Measurements from ENCODE around the gene ZDHHC24.
"Not testable (repeated sequence)": the region's sequence is repeated elsewhere in the genome, so short reads cannot be mapped to it uniquely, and the experiment has no call there.

Gene ZDHHC24

DNA sequence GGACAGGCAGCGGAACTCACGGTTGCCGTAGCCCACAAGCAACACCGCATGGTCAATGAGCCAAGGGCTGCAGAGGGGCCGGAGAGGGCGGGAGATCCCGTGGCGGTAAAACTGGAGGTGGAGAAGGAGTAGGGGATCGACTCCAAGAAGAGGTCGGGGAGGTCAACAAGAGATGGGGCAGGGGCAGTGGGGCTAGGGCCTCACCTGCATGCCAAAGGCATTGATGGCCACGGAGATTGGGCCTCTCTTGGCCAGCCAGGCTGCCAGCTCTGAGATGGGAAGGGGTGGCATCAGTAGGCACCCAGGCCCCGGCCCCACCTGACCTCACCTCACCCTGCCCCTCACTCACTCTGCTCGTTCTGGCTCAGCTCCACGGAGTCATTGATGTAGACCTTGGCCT lies 18.7 kb upstream of the ZDHHC24 start:
- DNase-seq, result no peak

GRCh38 chr11:66563832-66564231 lies 18.0 kb upstream of the ZDHHC24 start:
- no peak for DNase-seq

GRCh38 chr11:66562907-66563583 lies 17.2 kb upstream of the ZDHHC24 start:
- no peak for DNase-seq

DNA sequence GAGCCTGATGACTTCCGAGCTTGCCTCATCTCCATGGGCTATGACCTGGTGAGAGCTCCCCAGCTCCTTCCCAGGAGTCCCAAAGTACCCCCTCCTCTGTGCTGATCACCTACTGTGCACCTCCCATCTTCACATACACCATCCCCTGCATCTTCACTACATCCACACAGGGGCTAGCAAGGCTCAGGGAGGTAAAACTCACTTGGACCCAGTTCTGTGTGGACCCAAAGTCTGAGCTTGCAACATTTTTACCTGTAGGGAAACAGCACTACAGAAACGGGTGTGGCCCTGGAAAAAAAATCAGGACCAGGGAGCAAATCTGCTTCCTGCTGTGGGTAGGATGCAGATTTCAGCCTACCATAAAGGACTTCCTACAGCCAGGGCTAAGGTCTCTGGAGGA lies 16.4 kb upstream of the ZDHHC24 start:
- DNase-seq, result no peak

GRCh38 chr11:66561975-66562248 lies 16.1 kb upstream of the ZDHHC24 start:
- DNase-seq, result no peak

GRCh38 chr11:66561178-66561974 lies 15.5 kb upstream of the ZDHHC24 start:
- DNase-seq, result no peak

- no peak for DNase-seq
Measured at GRCh38 chr11:66559866-66560676, 14.2 kb upstream of the ZDHHC24 start.

- no peak for DNase-seq
Measured at GRCh38 chr11:66559142-66559865, 13.5 kb upstream of the ZDHHC24 start.

GRCh38 chr11:66557733-66558326 lies 12.0 kb upstream of the ZDHHC24 start:
- no peak for DNase-seq

- peak in 1 of 2 experiments; percentile 11 for DNase-seq
Measured at GRCh38 chr11:66556086-66556485, 10.2 kb upstream of the ZDHHC24 start.

- DNase-seq, result no peak
Measured at GRCh38 chr11:66555416-66555815, 9.6 kb upstream of the ZDHHC24 start.

DNA sequence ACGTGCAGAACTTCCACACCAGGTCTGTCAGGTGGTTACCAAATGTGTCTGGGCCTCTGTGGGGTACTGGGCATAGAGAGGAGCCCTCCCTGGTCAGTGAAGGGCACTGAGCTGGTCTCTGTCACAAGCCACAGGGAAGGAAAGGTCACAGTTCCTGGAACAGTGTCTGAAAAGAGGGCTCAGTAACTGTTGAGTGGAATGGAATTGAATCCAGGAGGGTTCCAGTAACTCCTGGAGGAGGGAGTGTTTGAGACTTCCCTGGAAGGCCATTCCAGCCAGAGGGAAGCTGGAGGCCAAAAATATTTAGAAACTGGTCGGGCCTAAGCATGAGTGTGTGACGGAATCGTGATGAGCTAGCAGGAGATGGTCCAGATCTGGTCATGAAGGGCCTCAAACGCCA lies 8.8 kb upstream of the ZDHHC24 start:
- no peak for DNase-seq

GRCh38 chr11:66550887-66551286 lies 5.0 kb upstream of the ZDHHC24 start:
- no peak for DNase-seq

- DNase-seq, result no peak
Measured at GRCh38 chr11:66549696-66550095, 3.8 kb upstream of the ZDHHC24 start.

DNA sequence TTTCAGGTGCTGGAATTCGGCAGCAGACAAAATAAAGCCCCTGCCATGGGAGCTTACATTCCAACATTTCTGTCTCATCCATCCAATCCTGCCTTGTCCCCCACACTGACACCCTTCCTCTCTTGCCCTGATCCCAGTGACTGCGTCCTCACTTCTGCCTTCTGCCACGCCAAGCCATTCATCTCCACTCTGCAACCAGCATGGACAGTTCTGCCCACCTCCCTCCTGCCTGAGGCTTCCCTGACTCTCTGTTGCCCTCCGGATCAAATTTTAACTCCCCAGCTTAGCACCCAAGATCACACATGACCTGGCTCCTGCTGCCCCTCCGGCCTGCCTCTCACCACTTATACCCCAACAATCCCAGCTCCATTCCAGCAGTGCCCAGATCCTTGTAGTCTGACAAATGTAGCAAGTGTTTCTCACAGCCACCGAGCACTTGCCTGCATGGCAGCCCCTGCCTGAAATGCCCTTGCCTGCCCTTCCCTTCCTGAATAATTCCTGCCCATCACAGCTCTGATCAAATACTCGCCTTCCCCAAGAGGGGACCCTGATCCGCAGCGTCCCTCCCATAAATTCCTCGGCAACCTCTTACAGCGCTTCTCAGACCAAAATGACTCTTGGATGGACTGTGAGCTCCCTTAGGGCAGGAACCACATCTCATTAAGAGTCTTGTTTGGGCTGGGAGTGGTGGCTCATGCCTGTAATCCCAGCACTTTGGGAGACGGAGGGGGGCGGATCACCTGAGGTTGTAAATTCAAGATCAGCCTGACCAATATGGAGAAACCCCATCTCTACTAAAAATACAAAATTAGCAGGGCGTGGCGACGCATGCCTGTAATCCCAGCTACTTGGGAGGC lies 3.2 kb upstream of the ZDHHC24 start:
- no peak for DNase-seq

DNA sequence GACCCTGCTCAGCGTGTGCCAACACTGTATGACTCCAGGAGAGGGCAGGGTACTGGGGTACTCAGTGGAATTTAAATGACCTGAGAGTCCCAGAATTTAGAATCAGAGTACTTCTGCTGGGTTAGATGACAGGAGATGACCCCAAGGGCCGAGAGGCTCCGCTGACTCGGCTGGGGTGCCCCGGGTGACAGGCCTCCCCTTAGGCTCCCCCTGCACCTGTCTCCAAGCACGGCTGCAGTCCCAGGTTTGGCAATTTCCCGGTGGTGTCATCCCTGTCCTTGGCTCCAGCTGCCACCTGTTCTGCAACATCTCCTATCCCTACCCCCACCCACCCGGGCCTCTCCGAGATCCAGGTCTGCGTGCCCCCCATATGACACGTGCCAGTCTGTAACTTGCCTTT lies 2.2 kb upstream of the ZDHHC24 start:
- no peak for DNase-seq

GRCh38 chr11:66547662-66548009 lies 1.8 kb upstream of the ZDHHC24 start:
- DNase-seq, result no peak

DNA sequence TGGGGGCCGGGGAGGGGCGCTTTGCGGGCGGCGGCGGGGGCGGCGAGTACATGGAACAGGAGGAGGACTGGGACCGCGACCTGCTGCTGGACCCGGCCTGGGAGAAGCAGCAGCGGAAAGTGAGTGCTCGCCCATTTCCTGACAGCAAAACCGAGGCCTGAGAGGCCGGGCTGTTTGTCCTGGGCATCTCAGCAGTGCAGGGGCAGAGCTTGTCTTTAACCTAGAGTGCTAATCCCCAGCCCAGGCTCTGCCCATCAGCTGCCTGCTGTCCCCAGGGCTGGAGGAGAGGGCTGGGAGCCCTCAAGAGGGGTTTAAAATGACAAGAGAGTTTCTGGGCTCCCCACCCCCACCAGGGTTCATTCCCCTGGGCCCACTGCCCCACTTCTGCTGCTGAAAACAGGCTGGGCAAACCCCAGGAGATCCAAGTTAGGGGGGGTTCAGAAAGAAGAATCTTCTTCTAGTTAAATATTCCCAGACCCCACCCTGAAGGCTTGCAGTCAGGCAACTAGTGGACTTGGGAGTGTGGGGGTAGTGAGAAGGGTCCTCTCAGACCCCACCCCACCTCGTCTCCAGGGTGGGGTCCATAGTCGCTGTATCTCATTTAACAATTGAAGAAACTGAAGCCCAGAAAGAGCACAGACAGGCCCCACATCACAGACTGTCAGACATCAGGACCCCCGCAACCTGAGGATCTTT lies 1.3 kb upstream of the ZDHHC24 start:
- DNase-seq, result no peak

DNA sequence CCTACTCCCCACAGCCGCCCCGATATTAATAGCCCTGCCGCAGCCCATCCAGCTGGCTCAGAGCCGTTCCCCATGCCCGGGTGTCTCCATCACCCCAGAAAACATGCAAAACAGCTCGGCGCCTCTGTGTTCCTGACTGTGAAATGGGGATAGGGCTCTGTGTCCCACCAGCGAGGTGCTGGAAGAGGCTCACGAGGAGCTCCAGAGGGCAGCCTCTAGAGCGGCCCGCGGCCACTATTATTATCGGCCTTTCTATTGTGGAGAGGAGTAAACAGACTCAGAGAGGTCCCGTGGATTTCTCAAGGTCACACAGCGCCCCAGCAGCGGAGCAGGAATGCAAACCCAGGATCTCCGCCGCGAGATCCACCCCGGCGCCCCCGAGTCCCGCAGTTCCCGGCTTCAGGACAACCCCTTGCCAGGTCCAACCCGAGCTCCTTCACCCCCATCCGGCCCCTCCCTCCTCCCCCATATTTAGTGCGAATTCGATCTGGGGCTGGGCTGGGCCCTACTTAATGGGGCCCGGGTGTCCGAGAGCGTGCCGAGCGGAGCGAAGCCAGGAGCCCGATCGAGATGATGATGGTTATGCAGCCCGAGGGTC lies 619 bp upstream of the ZDHHC24 start, which contains the start of gene ACTN3:
Gene ACTN3 (plus strand): TSS at position 536 of the 598 bp plus-strand sequence. CDS start 35 bp downstream, at position 571.
- no peak for DNase-seq

DNA sequence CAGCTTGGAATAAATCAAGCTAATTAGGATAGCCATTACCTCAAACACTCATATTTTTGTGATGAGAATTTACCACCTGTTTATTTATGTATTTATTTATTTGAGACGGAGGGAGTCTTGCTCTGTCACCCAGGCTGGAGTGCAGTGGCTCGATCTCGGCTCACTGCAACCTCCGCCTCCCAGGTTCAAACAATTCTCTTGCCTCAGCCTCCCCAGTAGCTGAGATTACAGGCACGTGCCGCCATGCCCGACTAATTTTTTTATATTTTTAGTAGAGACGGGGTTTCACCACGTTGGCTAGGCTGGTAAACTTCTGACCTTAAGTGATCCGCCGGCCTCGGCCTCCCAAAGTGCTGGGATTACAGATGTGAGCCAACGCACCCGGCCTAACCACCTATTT lies 896 bp downstream of the ZDHHC24 start:
- not testable (repeated sequence) for DNase-seq

Data from NCI-H187 (cell line).